Spleen (tissue), 7 donors: ENCODE measurements around the gene TMPRSS4.

Source experiments
- POLR2A ChIP-seq, 3 donors: fragments of 450-650 bp; IDR thresholded peaks; one replicate each; pipeline ENCODE4 v1.5.1; 2017; ENCODE audit warnings: antibody characterized with exemption in 3 of 3, mild to moderate bottlenecking in 1 of 3
- POLR2AphosphoS5 ChIP-seq, 3 donors: sonication (generic); formaldehyde crosslinking; IDR thresholded peaks; one replicate each; pipeline ENCODE4 v1.5.1; 2017; ENCODE audit warnings: antibody characterized with exemption in 3 of 3
- TF ChIP-seq, protein P1 (sequence below), 11 experiments: fragments of 200-600 bp in 7 of 11; fragments of 450-650 bp in 4 of 11; sonication (generic) in 4 of 11; IDR thresholded peaks in 8 of 11; conservative IDR thresholded peaks in 3 of 11; 1 replicate in 7 of 11; 2 replicates in 4 of 11; pipeline versions ENCODE4 v1.4.0 to v1.8.0; 2016 to 2021; ENCODE audit warnings: antibody characterized with exemption in 11 of 11, inconsistent platforms in 4 of 11, mild to moderate bottlenecking in 1 of 11
- donor health status: DM: no; HTN: no; CAD: no; lungs with moderate emphysema.
- donor health status: DM: no; HTN: no; CAD: no.
- donor health status: DM: no; HTN: no; CAD: no.

DNA sequence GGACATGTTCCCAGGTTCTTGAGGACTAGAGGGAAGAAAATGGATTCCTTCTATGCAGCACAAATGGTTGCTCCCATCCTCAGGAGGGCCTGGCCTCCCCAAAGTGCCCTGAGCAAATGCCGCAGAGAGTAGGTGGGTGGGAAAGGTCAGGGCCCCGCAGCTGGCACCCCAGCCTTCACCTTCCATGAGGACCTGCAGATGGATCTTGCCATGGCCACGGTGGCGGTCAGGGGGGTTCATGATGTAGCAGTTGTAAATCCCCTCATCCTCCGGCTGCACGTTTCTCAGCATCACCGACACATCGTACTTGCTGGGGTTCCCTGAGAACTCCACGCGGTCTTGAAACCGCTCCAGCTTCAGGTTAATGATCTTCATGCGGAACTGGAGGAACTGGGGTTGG is 91.0 kb downstream of the TMPRSS4 start:
- TF ChIP-seq, protein P1, sequence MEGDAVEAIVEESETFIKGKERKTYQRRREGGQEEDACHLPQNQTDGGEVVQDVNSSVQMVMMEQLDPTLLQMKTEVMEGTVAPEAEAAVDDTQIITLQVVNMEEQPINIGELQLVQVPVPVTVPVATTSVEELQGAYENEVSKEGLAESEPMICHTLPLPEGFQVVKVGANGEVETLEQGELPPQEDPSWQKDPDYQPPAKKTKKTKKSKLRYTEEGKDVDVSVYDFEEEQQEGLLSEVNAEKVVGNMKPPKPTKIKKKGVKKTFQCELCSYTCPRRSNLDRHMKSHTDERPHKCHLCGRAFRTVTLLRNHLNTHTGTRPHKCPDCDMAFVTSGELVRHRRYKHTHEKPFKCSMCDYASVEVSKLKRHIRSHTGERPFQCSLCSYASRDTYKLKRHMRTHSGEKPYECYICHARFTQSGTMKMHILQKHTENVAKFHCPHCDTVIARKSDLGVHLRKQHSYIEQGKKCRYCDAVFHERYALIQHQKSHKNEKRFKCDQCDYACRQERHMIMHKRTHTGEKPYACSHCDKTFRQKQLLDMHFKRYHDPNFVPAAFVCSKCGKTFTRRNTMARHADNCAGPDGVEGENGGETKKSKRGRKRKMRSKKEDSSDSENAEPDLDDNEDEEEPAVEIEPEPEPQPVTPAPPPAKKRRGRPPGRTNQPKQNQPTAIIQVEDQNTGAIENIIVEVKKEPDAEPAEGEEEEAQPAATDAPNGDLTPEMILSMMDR (IDR thresholded peaks at IDR 0.05 in 8 of 11, conservative IDR thresholded peaks at IDR 0.05 in 3 of 11) = no peak
- TF ChIP-seq POLR2A (IDR thresholded peaks at IDR 0.05) (no peak), POLR2AphosphoS5 (IDR thresholded peaks at IDR 0.05) (no peak)
